GM23338 (cell line): ENCODE results near the gene TMEM256. TPM values are rescaled to one million over a fixed set of nuclear protein-coding genes. Genes with fewer than 3 reads are reported as not detected.

Experiments used
- ATAC-seq: fragments of 200-7000 bp; cut with Tn5 transposase; 3 replicates; pipeline ENCODE4 v1.9.1; 2020
- DNase-seq: peaks from one replicate; pipeline ENCODE4 v3.0.0-alpha.2; 2015; ENCODE audit warnings: low spot score
- H2AFZ ChIP-seq: fragments of 200-600 bp; sonication (generic); 2 replicates; pipeline ENCODE4 v1.8.0; 2016; ENCODE audit warnings: antibody characterized with exemption, mild to moderate bottlenecking, moderate library complexity
- H3F3A ChIP-seq: fragments of 200-600 bp; sonication (generic); replicated peaks from 2 replicates; pipeline ENCODE4 v1.8.0; 2017; ENCODE audit warnings: antibody characterized with exemption, mixed run types, low read depth
- H3K27ac ChIP-seq: fragments of 200-600 bp; sonication (generic); 2 replicates; pipeline ENCODE4 v1.6.1; 2016; ENCODE audit warnings: low read depth
- H3K27me3 ChIP-seq: fragments of 200-600 bp; sonication (generic); 2 replicates; pipeline ENCODE4 v1.8.0; 2016; ENCODE audit warnings: mild to moderate bottlenecking, mixed run types, moderate library complexity; ENCODE audit not compliant: insufficient read depth
- H3K36me3 ChIP-seq: fragments of 200-600 bp; sonication (generic); 2 replicates; pipeline ENCODE4 v1.8.0; 2016; ENCODE audit warnings: mild to moderate bottlenecking; ENCODE audit not compliant: insufficient read depth
- H3K4me1 ChIP-seq: fragments of 200-600 bp; sonication (generic); 2 replicates; pipeline ENCODE4 v1.8.0; 2016; ENCODE audit warnings: mild to moderate bottlenecking, moderate library complexity; ENCODE audit not compliant: insufficient read depth
- H3K4me2 ChIP-seq: fragments of 200-600 bp; sonication (generic); 2 replicates; pipeline ENCODE4 v1.7.1; 2017; ENCODE audit warnings: mixed run types
- H3K4me3 ChIP-seq: fragments of 200-600 bp; sonication (generic); 2 replicates; pipeline ENCODE4 v1.6.1; 2016; ENCODE audit warnings: mixed run types
- H3K79me2 ChIP-seq: fragments of 200-600 bp; sonication (generic); replicated peaks from 2 replicates; pipeline ENCODE4 v1.8.0; 2017; ENCODE audit warnings: mild to moderate bottlenecking; ENCODE audit not compliant: insufficient read depth
- H3K9me2 ChIP-seq: fragments of 200-600 bp; sonication (generic); 2 replicates; pipeline ENCODE4 v1.8.0; 2017; ENCODE audit not compliant: insufficient read depth
- H4K20me1 ChIP-seq: fragments of 200-600 bp; sonication (generic); replicated peaks from 2 replicates; pipeline ENCODE4 v1.8.0; 2017; ENCODE audit warnings: mild to moderate bottlenecking; ENCODE audit not compliant: insufficient read depth
- H3K27ac Mint-ChIP-seq: 2 replicates; pipeline ENCODE4 v1.8.0; 2020; ENCODE audit warnings: inconsistent platforms, mild to moderate bottlenecking, moderate library complexity, mixed read lengths
- H3K27me3 Mint-ChIP-seq: 3 replicates; pipeline ENCODE4 v1.8.0; 2022; ENCODE audit warnings: low read depth, mild to moderate bottlenecking, moderate library complexity, mixed read lengths, inconsistent platforms; ENCODE audit not compliant: insufficient read depth, poor library complexity
- H3K36me3 Mint-ChIP-seq: 3 replicates; pipeline ENCODE4 v1.8.0; 2021; ENCODE audit warnings: low read depth, mild to moderate bottlenecking, inconsistent platforms, moderate library complexity, mixed read lengths
- H3K4me1 Mint-ChIP-seq: 3 replicates; pipeline ENCODE4 v1.8.0; 2020; ENCODE audit warnings: mild to moderate bottlenecking, inconsistent platforms, mixed read lengths
- H3K4me3 Mint-ChIP-seq: 3 replicates; pipeline ENCODE4 v1.8.0; 2021; ENCODE audit warnings: moderate library complexity, mild to moderate bottlenecking, inconsistent platforms, mixed read lengths
- H3K9me3 Mint-ChIP-seq: 3 replicates; pipeline ENCODE4 v1.8.0; 2020; ENCODE audit warnings: moderate library complexity, mild to moderate bottlenecking, inconsistent platforms, mixed read lengths
- CREB1 ChIP-seq: fragments of 250-450 bp; sonication (Bioruptor Pico); IDR thresholded peaks from 2 replicates; pipeline ENCODE4 v1.5.0; 2020; ENCODE audit warnings: low read depth, mild to moderate bottlenecking, moderate library complexity
- EZH2 ChIP-seq: fragments of 200-600 bp; sonication (generic); IDR thresholded peaks from one replicate; pipeline ENCODE4 v1.8.0; 2017; ENCODE audit warnings: antibody characterized with exemption, mild to moderate bottlenecking, low read depth; ENCODE audit not compliant: unreplicated experiment
- EZH2phosphoT487 ChIP-seq: fragments of 200-600 bp; sonication (generic); IDR thresholded peaks from one replicate; pipeline ENCODE4 v1.8.1; 2018; ENCODE audit warnings: antibody characterized with exemption; ENCODE audit not compliant: unreplicated experiment
- JUNB ChIP-seq: IDR thresholded peaks from one replicate; pipeline ENCODE4 v1.6.1; 2016; ENCODE audit warnings: antibody characterized with exemption; ENCODE audit not compliant: unreplicated experiment
- NANOG ChIP-seq: IDR thresholded peaks from 2 replicates; pipeline ENCODE4 v1.6.1; 2016; ENCODE audit warnings: antibody characterized with exemption, borderline replicate concordance
- POLR2AphosphoS5 ChIP-seq: IDR thresholded peaks from 2 replicates; pipeline ENCODE4 v1.6.1; 2016; ENCODE audit warnings: antibody characterized with exemption, low read depth
- REST ChIP-seq: IDR thresholded peaks from one replicate; pipeline ENCODE4 v1.6.1; 2018; ENCODE audit warnings: antibody characterized with exemption; ENCODE audit not compliant: unreplicated experiment
- STAT1 ChIP-seq: IDR thresholded peaks from one replicate; pipeline ENCODE4 v1.6.1; 2016; ENCODE audit warnings: antibody characterized with exemption; ENCODE audit not compliant: unreplicated experiment
- ZNF114 ChIP-seq: fragments of 250-450 bp; sonication (Bioruptor Pico); IDR thresholded peaks from 2 replicates; pipeline ENCODE4 v1.5.0; 2020; ENCODE audit warnings: mild to moderate bottlenecking, moderate library complexity
- ZNF331 ChIP-seq: fragments of 250-450 bp; sonication (Bioruptor Pico); IDR thresholded peaks from 2 replicates; pipeline ENCODE4 v1.5.0; 2020; ENCODE audit warnings: low read depth, mild to moderate bottlenecking, moderate library complexity
- polyA plus RNA-seq: library from polyadenylated mRNA; unstranded; fragments of >200 nt; fragmentation: Nextera tagmentation; extraction: Ambion mirVana; gene quantifications from 2 replicates; pipeline ENCODE4 v1.2.1, GENCODE V29; 2016
- total RNA-seq: library from RNA; depleted of rRNA; stranded (reverse); fragments of >200 nt; shearing (Covaris generic); gene quantifications from 2 replicates; pipeline ENCODE4 v1.2.3, GENCODE V29; 2014
- TF ChIP-seq, protein P1 (sequence below): fragments of 250-450 bp; sonication (Bioruptor Pico); IDR thresholded peaks from 2 replicates; pipeline ENCODE4 v1.5.0; 2020; ENCODE audit warnings: mild to moderate bottlenecking, moderate library complexity
- TF ChIP-seq, protein P2 (sequence below): IDR thresholded peaks from 2 replicates; pipeline ENCODE4 v1.6.1; 2016; ENCODE audit warnings: antibody characterized with exemption
- TF ChIP-seq, protein P3 (sequence below), 2 experiments: fragments of 200-600 bp in 1 of 2; sonication (generic) in 1 of 2; conservative IDR thresholded peaks; 2 replicates each; pipeline versions ENCODE4 v1.5.1 to v1.6.1; 2016 to 2017; ENCODE audit warnings: antibody characterized with exemption in 2 of 2, low read depth in 2 of 2, mild to moderate bottlenecking in 2 of 2, moderate library complexity in 1 of 2

TMEM256 gene
- total and polyA plus RNA-seq, 2 experiments from 2014 or later: 127 to 197 TPM

- DNase-seq (no peak), ATAC-seq (no peak)
- peaks cover 36% of the 10 kb centered on the region for H3K4me1 Mint-ChIP-seq
- H3K4me3 Mint-ChIP-seq: peak overlapping the region; percentile 49
- H3K4me1 ChIP-seq: peaks cover 22% of the 10 kb centered on the region
- 0 out of 2 replicates have a peak overlapping the region, but pooled peaks have one; percentile 32 for H2AFZ ChIP-seq
- no peaks in the 10 kb centered on the region for H3K27me3 ChIP-seq
- H3K9me2 ChIP-seq: no peaks in the 10 kb centered on the region
- peaks cover 18% of the 10 kb centered on the region for H3K27me3 Mint-ChIP-seq
- H4K20me1 ChIP-seq: no peaks in the 10 kb centered on the region; the same call in 1 of the 2 replicates
- TF ChIP-seq REST (no peak), JUNB (no peak), ZNF331 (CRISPR knock-in tag) (no peak), POLR2AphosphoS5 (no peak), STAT1 (no peak), EZH2 (no peak), CREB1 (CRISPR knock-in tag) (no peak), ZNF114 (no peak), EZH2phosphoT487 (no peak), NANOG (no peak)
- TF ChIP-seq, protein P1, sequence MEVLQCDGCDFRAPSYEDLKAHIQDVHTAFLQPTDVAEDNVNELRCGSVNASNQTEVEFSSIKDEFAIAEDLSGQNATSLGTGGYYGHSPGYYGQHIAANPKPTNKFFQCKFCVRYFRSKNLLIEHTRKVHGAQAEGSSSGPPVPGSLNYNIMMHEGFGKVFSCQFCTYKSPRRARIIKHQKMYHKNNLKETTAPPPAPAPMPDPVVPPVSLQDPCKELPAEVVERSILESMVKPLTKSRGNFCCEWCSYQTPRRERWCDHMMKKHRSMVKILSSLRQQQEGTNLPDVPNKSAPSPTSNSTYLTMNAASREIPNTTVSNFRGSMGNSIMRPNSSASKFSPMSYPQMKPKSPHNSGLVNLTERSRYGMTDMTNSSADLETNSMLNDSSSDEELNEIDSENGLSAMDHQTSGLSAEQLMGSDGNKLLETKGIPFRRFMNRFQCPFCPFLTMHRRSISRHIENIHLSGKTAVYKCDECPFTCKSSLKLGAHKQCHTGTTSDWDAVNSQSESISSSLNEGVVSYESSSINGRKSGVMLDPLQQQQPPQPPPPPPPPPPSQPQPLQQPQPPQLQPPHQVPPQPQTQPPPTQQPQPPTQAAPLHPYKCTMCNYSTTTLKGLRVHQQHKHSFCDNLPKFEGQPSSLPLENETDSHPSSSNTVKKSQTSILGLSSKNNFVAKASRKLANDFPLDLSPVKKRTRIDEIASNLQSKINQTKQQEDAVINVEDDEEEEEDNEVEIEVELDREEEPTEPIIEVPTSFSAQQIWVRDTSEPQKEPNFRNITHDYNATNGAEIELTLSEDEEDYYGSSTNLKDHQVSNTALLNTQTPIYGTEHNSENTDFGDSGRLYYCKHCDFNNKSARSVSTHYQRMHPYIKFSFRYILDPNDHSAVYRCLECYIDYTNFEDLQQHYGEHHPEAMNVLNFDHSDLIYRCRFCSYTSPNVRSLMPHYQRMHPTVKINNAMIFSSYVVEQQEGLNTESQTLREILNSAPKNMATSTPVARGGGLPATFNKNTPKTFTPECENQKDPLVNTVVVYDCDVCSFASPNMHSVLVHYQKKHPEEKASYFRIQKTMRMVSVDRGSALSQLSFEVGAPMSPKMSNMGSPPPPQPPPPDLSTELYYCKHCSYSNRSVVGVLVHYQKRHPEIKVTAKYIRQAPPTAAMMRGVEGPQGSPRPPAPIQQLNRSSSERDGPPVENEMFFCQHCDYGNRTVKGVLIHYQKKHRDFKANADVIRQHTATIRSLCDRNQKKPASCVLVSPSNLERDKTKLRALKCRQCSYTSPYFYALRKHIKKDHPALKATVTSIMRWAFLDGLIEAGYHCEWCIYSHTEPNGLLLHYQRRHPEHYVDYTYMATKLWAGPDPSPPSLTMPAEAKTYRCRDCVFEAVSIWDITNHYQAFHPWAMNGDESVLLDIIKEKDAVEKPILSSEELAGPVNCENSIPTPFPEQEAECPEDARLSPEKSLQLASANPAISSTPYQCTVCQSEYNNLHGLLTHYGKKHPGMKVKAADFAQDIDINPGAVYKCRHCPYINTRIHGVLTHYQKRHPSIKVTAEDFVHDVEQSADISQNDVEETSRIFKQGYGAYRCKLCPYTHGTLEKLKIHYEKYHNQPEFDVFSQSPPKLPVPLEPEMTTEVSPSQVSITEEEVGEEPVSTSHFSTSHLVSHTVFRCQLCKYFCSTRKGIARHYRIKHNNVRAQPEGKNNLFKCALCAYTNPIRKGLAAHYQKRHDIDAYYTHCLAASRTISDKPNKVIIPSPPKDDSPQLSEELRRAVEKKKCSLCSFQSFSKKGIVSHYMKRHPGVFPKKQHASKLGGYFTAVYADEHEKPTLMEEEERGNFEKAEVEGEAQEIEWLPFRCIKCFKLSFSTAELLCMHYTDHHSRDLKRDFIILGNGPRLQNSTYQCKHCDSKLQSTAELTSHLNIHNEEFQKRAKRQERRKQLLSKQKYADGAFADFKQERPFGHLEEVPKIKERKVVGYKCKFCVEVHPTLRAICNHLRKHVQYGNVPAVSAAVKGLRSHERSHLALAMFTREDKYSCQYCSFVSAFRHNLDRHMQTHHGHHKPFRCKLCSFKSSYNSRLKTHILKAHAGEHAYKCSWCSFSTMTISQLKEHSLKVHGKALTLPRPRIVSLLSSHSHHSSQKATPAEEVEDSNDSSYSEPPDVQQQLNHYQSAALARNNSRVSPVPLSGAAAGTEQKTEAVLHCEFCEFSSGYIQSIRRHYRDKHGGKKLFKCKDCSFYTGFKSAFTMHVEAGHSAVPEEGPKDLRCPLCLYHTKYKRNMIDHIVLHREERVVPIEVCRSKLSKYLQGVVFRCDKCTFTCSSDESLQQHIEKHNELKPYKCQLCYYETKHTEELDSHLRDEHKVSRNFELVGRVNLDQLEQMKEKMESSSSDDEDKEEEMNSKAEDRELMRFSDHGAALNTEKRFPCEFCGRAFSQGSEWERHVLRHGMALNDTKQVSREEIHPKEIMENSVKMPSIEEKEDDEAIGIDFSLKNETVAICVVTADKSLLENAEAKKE (CRISPR knock-in tag): no peak
- TF ChIP-seq, protein P2, sequence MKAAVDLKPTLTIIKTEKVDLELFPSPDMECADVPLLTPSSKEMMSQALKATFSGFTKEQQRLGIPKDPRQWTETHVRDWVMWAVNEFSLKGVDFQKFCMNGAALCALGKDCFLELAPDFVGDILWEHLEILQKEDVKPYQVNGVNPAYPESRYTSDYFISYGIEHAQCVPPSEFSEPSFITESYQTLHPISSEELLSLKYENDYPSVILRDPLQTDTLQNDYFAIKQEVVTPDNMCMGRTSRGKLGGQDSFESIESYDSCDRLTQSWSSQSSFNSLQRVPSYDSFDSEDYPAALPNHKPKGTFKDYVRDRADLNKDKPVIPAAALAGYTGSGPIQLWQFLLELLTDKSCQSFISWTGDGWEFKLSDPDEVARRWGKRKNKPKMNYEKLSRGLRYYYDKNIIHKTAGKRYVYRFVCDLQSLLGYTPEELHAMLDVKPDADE: no peak
- TF ChIP-seq, protein P3, sequence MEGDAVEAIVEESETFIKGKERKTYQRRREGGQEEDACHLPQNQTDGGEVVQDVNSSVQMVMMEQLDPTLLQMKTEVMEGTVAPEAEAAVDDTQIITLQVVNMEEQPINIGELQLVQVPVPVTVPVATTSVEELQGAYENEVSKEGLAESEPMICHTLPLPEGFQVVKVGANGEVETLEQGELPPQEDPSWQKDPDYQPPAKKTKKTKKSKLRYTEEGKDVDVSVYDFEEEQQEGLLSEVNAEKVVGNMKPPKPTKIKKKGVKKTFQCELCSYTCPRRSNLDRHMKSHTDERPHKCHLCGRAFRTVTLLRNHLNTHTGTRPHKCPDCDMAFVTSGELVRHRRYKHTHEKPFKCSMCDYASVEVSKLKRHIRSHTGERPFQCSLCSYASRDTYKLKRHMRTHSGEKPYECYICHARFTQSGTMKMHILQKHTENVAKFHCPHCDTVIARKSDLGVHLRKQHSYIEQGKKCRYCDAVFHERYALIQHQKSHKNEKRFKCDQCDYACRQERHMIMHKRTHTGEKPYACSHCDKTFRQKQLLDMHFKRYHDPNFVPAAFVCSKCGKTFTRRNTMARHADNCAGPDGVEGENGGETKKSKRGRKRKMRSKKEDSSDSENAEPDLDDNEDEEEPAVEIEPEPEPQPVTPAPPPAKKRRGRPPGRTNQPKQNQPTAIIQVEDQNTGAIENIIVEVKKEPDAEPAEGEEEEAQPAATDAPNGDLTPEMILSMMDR (conservative IDR thresholded peaks at IDR 0.05; ENCODE audit: low read depth in 2 of 2): no peak
- H3K36me3 Mint-ChIP-seq: peaks cover 21% of the 10 kb centered on the region
- H3K79me2 ChIP-seq: peaks cover 8% of the 10 kb centered on the region; the same call in 1 of the 2 replicates
- no peak overlapping the region for H3K27ac Mint-ChIP-seq
- no peaks in the 10 kb centered on the region; the same call in 1 of the 2 replicates for H3K36me3 ChIP-seq
- H3F3A ChIP-seq: peaks cover 13% of the 10 kb centered on the region
- H3K27ac ChIP-seq: no peak overlapping the region
- no peaks in the 10 kb centered on the region for H3K9me3 Mint-ChIP-seq
- H3K4me3 ChIP-seq: peak overlapping the region; percentile 57
- peak overlapping the region; percentile 81 for H3K4me2 ChIP-seq
These were observed 5.0 kb upstream of the TMEM256 start for GRCh38 chr17:7408863-7409262.
